ENCODE data around the gene ST8SIA6.

ST8SIA6 gene

DNA sequence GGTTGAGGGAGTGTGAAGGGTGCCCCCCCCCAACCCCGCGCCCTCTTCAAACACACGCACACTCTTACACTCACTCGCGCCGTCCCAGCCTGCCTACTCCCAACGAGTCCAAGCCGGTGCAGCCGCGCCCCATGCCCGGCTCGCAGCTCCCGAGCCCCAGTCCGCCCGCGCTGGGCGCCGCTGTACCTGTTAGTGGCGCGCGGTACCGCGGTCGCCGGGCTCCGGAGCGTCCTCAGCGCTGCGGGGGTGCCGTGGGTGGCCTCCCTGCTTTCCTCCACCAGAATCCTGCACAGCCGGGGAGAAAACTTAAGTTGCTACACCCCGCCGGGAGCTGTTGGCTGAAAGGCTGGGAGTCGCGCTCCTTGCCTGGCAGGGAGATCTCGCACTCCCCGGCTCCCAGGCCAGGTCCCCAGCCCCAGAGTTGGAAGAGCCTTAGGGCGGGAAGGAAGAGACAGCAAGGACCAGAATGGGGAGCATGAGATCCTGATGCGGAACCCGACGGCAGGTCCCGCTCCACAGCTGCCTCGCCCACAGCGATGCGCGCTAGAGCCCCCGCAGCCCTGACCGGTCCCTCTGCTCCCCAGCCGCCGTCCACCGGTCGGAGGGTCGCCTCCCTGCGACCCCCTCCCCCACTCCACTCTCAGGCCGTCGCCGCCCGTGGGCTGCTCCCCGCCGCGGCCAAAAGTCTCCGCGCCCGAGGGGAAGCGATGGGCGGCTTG lies 863 bp downstream of the ST8SIA6 start (continued):
- TF ChIP-seq, protein P1, sequence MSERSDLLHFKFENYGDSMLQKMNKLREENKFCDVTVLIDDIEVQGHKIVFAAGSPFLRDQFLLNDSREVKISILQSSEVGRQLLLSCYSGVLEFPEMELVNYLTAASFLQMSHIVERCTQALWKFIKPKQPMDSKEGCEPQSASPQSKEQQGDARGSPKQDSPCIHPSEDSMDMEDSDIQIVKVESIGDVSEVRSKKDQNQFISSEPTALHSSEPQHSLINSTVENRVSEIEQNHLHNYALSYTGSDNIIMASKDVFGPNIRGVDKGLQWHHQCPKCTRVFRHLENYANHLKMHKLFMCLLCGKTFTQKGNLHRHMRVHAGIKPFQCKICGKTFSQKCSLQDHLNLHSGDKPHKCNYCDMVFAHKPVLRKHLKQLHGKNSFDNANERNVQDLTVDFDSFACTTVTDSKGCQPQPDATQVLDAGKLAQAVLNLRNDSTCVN (tag by site-specific recombination; optimal IDR thresholded peaks at IDR 0.05): peak; percentile 94
- TF ChIP-seq ZNF510 (tag by site-specific recombination; IDR thresholded peaks at IDR 0.05; ENCODE audit: insufficient replicate concordance) (no peak), ZSCAN23 (tag by site-specific recombination; IDR thresholded peaks at IDR 0.05) (no peak), ZNF791 (tag by site-specific recombination; IDR thresholded peaks at IDR 0.05) (no peak), ZNF768 (tag by site-specific recombination; IDR thresholded peaks at IDR 0.05) (no peak), ZNF549 (tag by site-specific recombination; IDR thresholded peaks at IDR 0.05) (no peak), KLF10 (tag by site-specific recombination; IDR thresholded peaks at IDR 0.05) (no peak), ZNF350 (tag by site-specific recombination; IDR thresholded peaks at IDR 0.05) (no peak), ZNF2 (tag by site-specific recombination; IDR thresholded peaks at IDR 0.05) (peak; percentile 63; the same call in 1 of the 2 replicates), ZBTB7A (tag by site-specific recombination; IDR thresholded peaks at IDR 0.05; ENCODE audit: low read depth) (no peak), HOXA7 (CRISPR knock-in tag; IDR thresholded peaks at IDR 0.05; ENCODE audit: borderline replicate concordance) (no peak), ZNF10 (tag by site-specific recombination; IDR thresholded peaks at IDR 0.05) (no peak), ZNF266 (tag by site-specific recombination; IDR thresholded peaks at IDR 0.05; ENCODE audit: low read depth) (no peak), YY2 (tag by site-specific recombination; IDR thresholded peaks at IDR 0.05) (no peak), ZNF146 (tag by site-specific recombination; IDR thresholded peaks at IDR 0.05) (no peak; the same call in 1 of the 2 replicates)
- TF ChIP-seq, protein P2, sequence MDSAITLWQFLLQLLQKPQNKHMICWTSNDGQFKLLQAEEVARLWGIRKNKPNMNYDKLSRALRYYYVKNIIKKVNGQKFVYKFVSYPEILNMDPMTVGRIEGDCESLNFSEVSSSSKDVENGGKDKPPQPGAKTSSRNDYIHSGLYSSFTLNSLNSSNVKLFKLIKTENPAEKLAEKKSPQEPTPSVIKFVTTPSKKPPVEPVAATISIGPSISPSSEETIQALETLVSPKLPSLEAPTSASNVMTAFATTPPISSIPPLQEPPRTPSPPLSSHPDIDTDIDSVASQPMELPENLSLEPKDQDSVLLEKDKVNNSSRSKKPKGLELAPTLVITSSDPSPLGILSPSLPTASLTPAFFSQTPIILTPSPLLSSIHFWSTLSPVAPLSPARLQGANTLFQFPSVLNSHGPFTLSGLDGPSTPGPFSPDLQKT (IDR thresholded peaks at IDR 0.05; ENCODE audit: borderline replicate concordance, low read depth, low read length): no peak
- TF ChIP-seq, protein P3, sequence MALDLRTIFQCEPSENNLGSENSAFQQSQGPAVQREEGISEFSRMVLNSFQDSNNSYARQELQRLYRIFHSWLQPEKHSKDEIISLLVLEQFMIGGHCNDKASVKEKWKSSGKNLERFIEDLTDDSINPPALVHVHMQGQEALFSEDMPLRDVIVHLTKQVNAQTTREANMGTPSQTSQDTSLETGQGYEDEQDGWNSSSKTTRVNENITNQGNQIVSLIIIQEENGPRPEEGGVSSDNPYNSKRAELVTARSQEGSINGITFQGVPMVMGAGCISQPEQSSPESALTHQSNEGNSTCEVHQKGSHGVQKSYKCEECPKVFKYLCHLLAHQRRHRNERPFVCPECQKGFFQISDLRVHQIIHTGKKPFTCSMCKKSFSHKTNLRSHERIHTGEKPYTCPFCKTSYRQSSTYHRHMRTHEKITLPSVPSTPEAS (tag by site-specific recombination; IDR thresholded peaks at IDR 0.05): peak; percentile 45; the same call in 1 of the 2 replicates
- TF ChIP-seq, protein P4, sequence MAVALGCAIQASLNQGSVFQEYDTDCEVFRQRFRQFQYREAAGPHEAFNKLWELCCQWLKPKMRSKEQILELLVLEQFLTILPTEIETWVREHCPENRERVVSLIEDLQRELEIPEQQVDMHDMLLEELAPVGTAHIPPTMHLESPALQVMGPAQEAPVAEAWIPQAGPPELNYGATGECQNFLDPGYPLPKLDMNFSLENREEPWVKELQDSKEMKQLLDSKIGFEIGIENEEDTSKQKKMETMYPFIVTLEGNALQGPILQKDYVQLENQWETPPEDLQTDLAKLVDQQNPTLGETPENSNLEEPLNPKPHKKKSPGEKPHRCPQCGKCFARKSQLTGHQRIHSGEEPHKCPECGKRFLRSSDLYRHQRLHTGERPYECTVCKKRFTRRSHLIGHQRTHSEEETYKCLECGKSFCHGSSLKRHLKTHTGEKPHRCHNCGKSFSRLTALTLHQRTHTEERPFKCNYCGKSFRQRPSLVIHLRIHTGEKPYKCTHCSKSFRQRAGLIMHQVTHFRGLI (tag by site-specific recombination; IDR thresholded peaks at IDR 0.05): peak; percentile 62; the same call in 1 of the 2 replicates
- TF ChIP-seq, protein P5, sequence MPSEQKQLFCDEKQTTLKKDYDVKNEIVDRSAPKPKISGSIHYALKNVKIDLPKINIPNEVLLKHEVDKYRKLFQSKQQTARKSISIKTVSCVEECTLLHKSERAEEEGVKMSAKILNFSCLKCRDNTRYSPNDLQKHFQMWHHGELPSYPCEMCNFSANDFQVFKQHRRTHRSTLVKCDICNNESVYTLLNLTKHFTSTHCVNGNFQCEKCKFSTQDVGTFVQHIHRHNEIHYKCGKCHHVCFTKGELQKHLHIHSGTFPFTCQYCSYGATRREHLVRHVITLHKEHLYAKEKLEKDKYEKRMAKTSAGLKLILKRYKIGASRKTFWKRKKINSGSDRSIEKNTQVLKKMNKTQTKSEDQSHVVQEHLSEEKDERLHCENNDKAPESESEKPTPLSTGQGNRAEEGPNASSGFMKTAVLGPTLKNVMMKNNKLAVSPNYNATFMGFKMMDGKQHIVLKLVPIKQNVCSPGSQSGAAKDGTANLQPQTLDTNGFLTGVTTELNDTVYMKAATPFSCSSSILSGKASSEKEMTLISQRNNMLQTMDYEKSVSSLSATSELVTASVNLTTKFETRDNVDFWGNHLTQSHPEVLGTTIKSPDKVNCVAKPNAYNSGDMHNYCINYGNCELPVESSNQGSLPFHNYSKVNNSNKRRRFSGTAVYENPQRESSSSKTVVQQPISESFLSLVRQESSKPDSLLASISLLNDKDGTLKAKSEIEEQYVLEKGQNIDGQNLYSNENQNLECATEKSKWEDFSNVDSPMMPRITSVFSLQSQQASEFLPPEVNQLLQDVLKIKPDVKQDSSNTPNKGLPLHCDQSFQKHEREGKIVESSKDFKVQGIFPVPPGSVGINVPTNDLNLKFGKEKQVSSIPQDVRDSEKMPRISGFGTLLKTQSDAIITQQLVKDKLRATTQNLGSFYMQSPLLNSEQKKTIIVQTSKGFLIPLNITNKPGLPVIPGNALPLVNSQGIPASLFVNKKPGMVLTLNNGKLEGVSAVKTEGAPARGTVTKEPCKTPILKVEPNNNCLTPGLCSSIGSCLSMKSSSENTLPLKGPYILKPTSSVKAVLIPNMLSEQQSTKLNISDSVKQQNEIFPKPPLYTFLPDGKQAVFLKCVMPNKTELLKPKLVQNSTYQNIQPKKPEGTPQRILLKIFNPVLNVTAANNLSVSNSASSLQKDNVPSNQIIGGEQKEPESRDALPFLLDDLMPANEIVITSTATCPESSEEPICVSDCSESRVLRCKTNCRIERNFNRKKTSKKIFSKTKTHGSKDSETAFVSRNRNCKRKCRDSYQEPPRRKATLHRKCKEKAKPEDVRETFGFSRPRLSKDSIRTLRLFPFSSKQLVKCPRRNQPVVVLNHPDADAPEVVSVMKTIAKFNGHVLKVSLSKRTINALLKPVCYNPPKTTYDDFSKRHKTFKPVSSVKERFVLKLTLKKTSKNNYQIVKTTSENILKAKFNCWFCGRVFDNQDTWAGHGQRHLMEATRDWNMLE (tag by site-specific recombination; conservative IDR thresholded peaks at IDR 0.05; ENCODE audit: low read depth): no peak
- TF ChIP-seq, protein P6, sequence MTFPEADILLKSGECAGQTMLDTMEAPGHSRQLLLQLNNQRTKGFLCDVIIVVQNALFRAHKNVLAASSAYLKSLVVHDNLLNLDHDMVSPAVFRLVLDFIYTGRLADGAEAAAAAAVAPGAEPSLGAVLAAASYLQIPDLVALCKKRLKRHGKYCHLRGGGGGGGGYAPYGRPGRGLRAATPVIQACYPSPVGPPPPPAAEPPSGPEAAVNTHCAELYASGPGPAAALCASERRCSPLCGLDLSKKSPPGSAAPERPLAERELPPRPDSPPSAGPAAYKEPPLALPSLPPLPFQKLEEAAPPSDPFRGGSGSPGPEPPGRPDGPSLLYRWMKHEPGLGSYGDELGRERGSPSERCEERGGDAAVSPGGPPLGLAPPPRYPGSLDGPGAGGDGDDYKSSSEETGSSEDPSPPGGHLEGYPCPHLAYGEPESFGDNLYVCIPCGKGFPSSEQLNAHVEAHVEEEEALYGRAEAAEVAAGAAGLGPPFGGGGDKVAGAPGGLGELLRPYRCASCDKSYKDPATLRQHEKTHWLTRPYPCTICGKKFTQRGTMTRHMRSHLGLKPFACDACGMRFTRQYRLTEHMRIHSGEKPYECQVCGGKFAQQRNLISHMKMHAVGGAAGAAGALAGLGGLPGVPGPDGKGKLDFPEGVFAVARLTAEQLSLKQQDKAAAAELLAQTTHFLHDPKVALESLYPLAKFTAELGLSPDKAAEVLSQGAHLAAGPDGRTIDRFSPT (tag by site-specific recombination; IDR thresholded peaks at IDR 0.05): peak; percentile 62; the same call in 1 of the 2 replicates
- TF ChIP-seq, protein P7, sequence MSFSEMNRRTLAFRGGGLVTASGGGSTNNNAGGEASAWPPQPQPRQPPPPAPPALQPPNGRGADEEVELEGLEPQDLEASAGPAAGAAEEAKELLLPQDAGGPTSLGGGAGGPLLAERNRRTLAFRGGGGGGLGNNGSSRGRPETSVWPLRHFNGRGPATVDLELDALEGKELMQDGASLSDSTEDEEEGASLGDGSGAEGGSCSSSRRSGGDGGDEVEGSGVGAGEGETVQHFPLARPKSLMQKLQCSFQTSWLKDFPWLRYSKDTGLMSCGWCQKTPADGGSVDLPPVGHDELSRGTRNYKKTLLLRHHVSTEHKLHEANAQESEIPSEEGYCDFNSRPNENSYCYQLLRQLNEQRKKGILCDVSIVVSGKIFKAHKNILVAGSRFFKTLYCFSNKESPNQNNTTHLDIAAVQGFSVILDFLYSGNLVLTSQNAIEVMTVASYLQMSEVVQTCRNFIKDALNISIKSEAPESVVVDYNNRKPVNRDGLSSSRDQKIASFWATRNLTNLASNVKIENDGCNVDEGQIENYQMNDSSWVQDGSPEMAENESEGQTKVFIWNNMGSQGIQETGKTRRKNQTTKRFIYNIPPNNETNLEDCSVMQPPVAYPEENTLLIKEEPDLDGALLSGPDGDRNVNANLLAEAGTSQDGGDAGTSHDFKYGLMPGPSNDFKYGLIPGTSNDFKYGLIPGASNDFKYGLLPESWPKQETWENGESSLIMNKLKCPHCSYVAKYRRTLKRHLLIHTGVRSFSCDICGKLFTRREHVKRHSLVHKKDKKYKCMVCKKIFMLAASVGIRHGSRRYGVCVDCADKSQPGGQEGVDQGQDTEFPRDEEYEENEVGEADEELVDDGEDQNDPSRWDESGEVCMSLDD (tag by site-specific recombination; IDR thresholded peaks at IDR 0.05): 0 out of 2 replicates have a peak, but pooled peaks have one; percentile 70

Data from HEK293 (cell line).